HepG2 (cell line): Measurements from ENCODE around the gene SHROOM1. TPM values are rescaled to one million over a fixed set of nuclear protein-coding genes. Genes with fewer than 3 reads are reported as not detected.
A peak's percentile ranks its signal among the peaks of the same experiment; 100 is the strongest.

ENCODE experiments used
- BCL6 ChIP-seq: IDR thresholded peaks from 2 replicates; pipeline ENCODE4 v1.6.1; 2016; ENCODE audit warnings: missing genetic modification reagents, missing compliant biosample characterization
- HHEX ChIP-seq: IDR thresholded peaks from 2 replicates; pipeline ENCODE4 v1.6.1; 2016; ENCODE audit warnings: control low read depth
- HOXA3 ChIP-seq: sonication (generic); formaldehyde crosslinking; IDR thresholded peaks from 2 replicates; pipeline ENCODE4 v1.5.0; 2020; ENCODE audit warnings: missing genetic modification reagents
- HOXA5 ChIP-seq: sonication (generic); formaldehyde crosslinking; IDR thresholded peaks from 2 replicates; pipeline ENCODE4 v1.4.0; 2020; ENCODE audit warnings: missing genetic modification reagents
- HOXA7 ChIP-seq: sonication (generic); formaldehyde crosslinking; IDR thresholded peaks from 2 replicates; pipeline ENCODE4 v1.8.1; 2022; ENCODE audit warnings: mild to moderate bottlenecking, missing genetic modification reagents, moderate library complexity
- KAT7 ChIP-seq: IDR thresholded peaks from 2 replicates; pipeline ENCODE4 v1.6.1; 2018; ENCODE audit warnings: borderline replicate concordance, missing compliant biosample characterization
- KMT2A ChIP-seq: sonication (generic); formaldehyde crosslinking; IDR thresholded peaks from 2 replicates; pipeline ENCODE4 v1.4.0; 2020; ENCODE audit warnings: missing genetic modification reagents
- LCORL ChIP-seq, 2 experiments: fragments of 450-650 bp in 1 of 2; sonication (generic) in 1 of 2; formaldehyde crosslinking in 1 of 2; IDR thresholded peaks; 2 replicates each; pipeline versions ENCODE4 v1.5.0 to v1.6.1; 2017 to 2020; ENCODE audit warnings: antibody characterized with exemption in 1 of 2, missing genetic modification reagents in 1 of 2
- MNT ChIP-seq: fragments of 450-650 bp; IDR thresholded peaks from 2 replicates; pipeline ENCODE4 v1.6.1; 2016
- PAXIP1 ChIP-seq: sonication (generic); formaldehyde crosslinking; conservative IDR thresholded peaks from 2 replicates; pipeline ENCODE4 v1.4.0; 2020; ENCODE audit warnings: mild to moderate bottlenecking, missing genetic modification reagents, moderate library complexity
- POLR2AphosphoS2 ChIP-seq: IDR thresholded peaks from 2 replicates; pipeline ENCODE4 v1.6.1; 2011; ENCODE audit warnings: low read depth, low read length, improper control_type of control experiment
- TERF1 ChIP-seq: sonication (generic); formaldehyde crosslinking; IDR thresholded peaks from 2 replicates; pipeline ENCODE4 v1.8.0; 2022; ENCODE audit warnings: mild to moderate bottlenecking, missing genetic modification reagents, moderate library complexity
- TFE3 ChIP-seq: IDR thresholded peaks from 2 replicates; pipeline ENCODE4 v1.6.1; 2016
- ZBTB8A ChIP-seq: sonication (generic); formaldehyde crosslinking; IDR thresholded peaks from 2 replicates; pipeline ENCODE4 v1.4.0; 2020; ENCODE audit warnings: mild to moderate bottlenecking, low read depth, missing genetic modification reagents, borderline replicate concordance
- ZNF263 ChIP-seq: sonication (generic); formaldehyde crosslinking; IDR thresholded peaks from 2 replicates; pipeline ENCODE4 v1.4.0; 2020; ENCODE audit warnings: missing genetic modification reagents
- ZNF264 ChIP-seq: sonication (generic); formaldehyde crosslinking; IDR thresholded peaks from 2 replicates; pipeline ENCODE4 v1.4.0; 2020; ENCODE audit warnings: missing genetic modification reagents
- ZNF350 ChIP-seq: sonication (generic); formaldehyde crosslinking; IDR thresholded peaks from 2 replicates; pipeline ENCODE4 v1.4.0; 2020; ENCODE audit warnings: mild to moderate bottlenecking, low read depth, missing genetic modification reagents, borderline replicate concordance
- ZNF792 ChIP-seq: IDR thresholded peaks from 2 replicates; pipeline ENCODE4 v1.6.1; 2016
- polyA plus RNA-seq, 8 experiments: library from polyadenylated mRNA; depleted of rRNA in 3 of 8; stranded (reverse) in 7 of 8; unstranded in 1 of 8; fragments of >200 nt; fragmentation: Illumina TruSeq in 4 of 8; extraction: Trizol in 4 of 8; gene quantifications; 2 replicates each; pipeline versions ENCODE4 v1.2.1 to v1.2.3, GENCODE V29; 2011 to 2016; ENCODE audit warnings: low read depth in 4 of 8, missing spikeins in 1 of 8, mixed read lengths in 1 of 8; ENCODE audit not compliant: insufficient read depth in 1 of 8
- total RNA-seq, 5 experiments: library from RNA; depleted of rRNA; stranded (reverse); fragments of >200 nt; fragmentation: Illumina TruSeq; extraction: Trizol; gene quantifications; 2 replicates each; pipeline ENCODE4 v1.2.3, GENCODE V29; 2016; ENCODE audit warnings: low read depth in 1 of 5

The SHROOM1 gene
- total and polyA plus RNA-seq, 2 of the 13 experiments (the other 11 are each of a cell fraction or from before 2014, with no cell fraction given), result 18.2 to 25.7 TPM

GRCh38 chr5:132873119-132873929, 42.9 kb upstream of the SHROOM1 start, which contains the start of gene LEAP2 (continued):
- TF ChIP-seq PAXIP1 (CRISPR knock-in tag) (peak; percentile 98), ZNF792 (peak; percentile 76), HOXA7 (CRISPR knock-in tag) (0 out of 2 replicates have a peak, but pooled peaks have one; percentile 74), LCORL (IDR thresholded peaks at IDR 0.05) (peak; percentile 70), LCORL (CRISPR knock-in tag; IDR thresholded peaks at IDR 0.05) (peak; percentile 94), TFE3 (peak; percentile 72; the same call in 1 of the 2 replicates), MNT (peak; percentile 47; the same call in 1 of the 2 replicates), BCL6 (CRISPR knock-in tag) (peak; percentile 80), KMT2A (CRISPR knock-in tag) (peak; percentile 43; the same call in 1 of the 2 replicates), TERF1 (CRISPR knock-in tag) (no peak), KAT7 (CRISPR knock-in tag) (peak; percentile 48; the same call in 1 of the 2 replicates), HHEX (peak; percentile 79), ZNF264 (CRISPR knock-in tag) (no peak), HOXA5 (CRISPR knock-in tag) (no peak), HOXA3 (CRISPR knock-in tag) (peak; percentile 78; the same call in 1 of the 2 replicates), POLR2AphosphoS2 (peak; percentile 99), ZBTB8A (CRISPR knock-in tag) (no peak), ZNF263 (CRISPR knock-in tag) (peak; percentile 35; the same call in 1 of the 2 replicates), ZNF350 (CRISPR knock-in tag) (peak; percentile 55)
